Neural progenitor cell (in vitro differentiated cells): ENCODE results near the gene DENND2D.

Experiments used
- CTCF ChIP-seq: fragments of 200-600 bp; sonication (generic); IDR thresholded peaks from 2 replicates; pipeline ENCODE4 v1.5.1; 2017; ENCODE audit warnings: antibody characterized with exemption, mild to moderate bottlenecking
- EZH2 ChIP-seq: fragments of 200-600 bp; sonication (generic); IDR thresholded peaks from 2 replicates; pipeline ENCODE4 v1.6.1; 2017; ENCODE audit warnings: antibody characterized with exemption, mild to moderate bottlenecking, moderate library complexity
- EZH2phosphoT487 ChIP-seq: fragments of 200-600 bp; sonication (generic); IDR thresholded peaks from 2 replicates; pipeline ENCODE4 v1.6.1; 2017; ENCODE audit warnings: antibody characterized with exemption

- TF ChIP-seq EZH2 (no peak), CTCF (no peak), EZH2phosphoT487 (no peak)
Measured at GRCh38 chr1:111249960-111250359, 49.5 kb upstream of the DENND2D start.
